HT-29 (cell line): ENCODE results near the gene KLF7. TPM values are rescaled to one million over a fixed set of nuclear protein-coding genes. Genes with fewer than 3 reads are reported as not detected.
"Not testable (repeated sequence)": the region's sequence is repeated elsewhere in the genome, so short reads cannot be mapped to it uniquely, and the experiment has no call there.

Experiments
- DNase-seq: peaks from one replicate; pipeline ENCODE4 v3.0.0-alpha.2; 2015; ENCODE audit warnings: low spot score
- total RNA-seq: library from RNA; depleted of rRNA; stranded (reverse); fragments of >200 nt; shearing (Covaris generic); gene quantifications from 2 replicates; pipeline ENCODE4 v1.2.3, GENCODE V29; 2014

The KLF7 gene
- total RNA-seq, 1 experiment from 2014 or later = not detected

DNA sequence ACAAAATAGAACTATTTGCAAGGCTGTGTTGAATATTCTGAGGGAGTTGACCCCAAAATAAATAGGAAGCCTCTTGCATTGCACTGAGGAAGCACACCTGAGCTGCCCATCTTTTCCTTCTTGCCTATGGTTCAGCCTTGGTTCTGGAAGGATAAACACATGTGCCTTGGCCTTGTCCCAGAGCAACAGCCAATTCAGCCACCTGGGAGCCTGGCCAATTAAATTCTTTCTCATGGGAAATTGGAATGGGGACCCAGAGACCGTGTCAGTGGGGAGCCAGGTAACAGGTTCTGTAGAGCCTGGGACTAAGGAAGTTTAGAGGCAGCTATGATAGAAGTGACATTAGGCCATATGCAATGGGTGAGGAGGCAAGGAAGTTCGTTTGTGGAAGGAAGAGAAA lies 99.6 kb downstream of the KLF7 start:
- DNase-seq = no peak

DNA sequence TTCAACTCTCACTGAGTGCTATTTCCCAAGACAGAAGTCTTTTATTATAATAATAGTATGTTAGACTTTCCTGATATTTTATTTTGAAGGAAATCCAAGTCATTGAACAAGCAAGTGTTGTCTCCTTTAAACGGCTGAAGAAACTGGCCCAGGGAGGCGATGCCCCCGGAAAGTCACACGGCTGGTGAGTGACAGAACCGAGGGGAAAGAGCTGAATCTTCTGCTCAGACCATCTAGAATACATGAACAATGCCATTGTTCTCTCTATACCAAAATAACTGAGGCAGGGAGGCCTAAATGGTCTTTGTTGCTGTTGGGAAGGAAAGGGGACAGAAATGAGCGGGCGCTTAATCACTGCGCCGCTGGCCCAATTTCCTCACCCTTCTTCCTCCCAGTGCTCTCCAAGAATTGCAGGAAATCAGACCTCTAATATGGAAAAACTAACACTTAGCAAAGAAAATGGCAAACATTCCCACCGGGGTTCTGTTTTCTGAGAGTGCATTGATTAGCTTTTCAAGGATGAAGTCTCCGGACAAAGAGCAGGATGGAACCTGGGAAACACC lies 101.5 kb downstream of the KLF7 start:
- DNase-seq = no peak

- no peak for DNase-seq
Observed at GRCh38 chr2:207061181-207061580, 104.6 kb downstream of the KLF7 start.

- no peak for DNase-seq
Observed at GRCh38 chr2:207055257-207055656, 110.5 kb downstream of the KLF7 start.

- no peak for DNase-seq
Observed at GRCh38 chr2:207054521-207054920, 111.2 kb downstream of the KLF7 start.

DNA sequence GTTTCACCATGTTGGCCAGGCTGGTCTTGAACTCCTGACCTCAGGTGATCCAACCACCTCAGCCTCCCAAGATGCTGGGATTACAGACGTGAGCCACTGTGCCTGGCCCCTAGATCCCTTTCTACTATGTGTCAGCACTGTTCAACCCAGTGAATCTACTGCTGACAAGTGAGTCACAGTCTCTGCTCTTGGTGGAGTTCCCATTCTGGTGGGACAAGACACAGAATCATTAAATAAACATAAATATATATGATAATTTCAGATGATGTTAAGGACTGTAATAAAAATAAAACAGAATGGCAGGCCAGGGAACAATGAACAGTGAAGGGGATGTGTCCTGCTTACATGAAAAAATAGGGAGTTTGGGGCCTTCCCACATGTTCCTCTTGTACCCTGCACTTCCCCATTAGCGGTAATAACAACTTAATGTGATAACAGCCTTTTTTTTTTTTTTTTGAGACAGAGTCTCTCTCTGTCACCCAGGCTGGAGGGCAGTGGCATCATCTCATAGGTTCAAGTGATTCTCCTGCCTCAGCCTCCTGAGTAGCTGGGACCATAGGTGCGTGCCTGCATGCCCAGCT lies 114.3 kb downstream of the KLF7 start:
- no peak for DNase-seq

GRCh38 chr2:207049122-207049521 lies 116.6 kb downstream of the KLF7 start:
- DNase-seq = no peak

- DNase-seq = no peak
Observed at GRCh38 chr2:207048416-207048815, 117.3 kb downstream of the KLF7 start.

- DNase-seq = no peak
Observed at GRCh38 chr2:207046724-207047123, 119.0 kb downstream of the KLF7 start.

DNA sequence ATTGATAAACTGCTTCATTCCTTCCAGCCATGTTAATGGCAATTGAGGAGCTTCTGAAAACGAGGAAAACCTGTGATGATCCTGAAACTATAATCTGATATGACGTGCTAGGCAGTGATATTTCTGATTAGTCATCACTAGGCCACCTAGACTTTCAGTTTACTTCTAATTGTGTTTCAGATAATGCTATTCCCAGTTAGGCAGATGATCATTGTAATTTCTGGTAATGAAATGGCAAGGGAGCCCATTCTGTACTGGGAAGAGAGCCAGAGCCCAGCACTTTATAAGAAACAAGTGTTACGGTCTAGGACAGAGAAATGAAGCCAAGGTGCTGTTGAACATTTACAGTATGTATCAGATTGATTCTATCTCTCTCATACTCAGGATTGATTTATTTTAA lies 120.2 kb downstream of the KLF7 start:
- DNase-seq = no peak

DNA sequence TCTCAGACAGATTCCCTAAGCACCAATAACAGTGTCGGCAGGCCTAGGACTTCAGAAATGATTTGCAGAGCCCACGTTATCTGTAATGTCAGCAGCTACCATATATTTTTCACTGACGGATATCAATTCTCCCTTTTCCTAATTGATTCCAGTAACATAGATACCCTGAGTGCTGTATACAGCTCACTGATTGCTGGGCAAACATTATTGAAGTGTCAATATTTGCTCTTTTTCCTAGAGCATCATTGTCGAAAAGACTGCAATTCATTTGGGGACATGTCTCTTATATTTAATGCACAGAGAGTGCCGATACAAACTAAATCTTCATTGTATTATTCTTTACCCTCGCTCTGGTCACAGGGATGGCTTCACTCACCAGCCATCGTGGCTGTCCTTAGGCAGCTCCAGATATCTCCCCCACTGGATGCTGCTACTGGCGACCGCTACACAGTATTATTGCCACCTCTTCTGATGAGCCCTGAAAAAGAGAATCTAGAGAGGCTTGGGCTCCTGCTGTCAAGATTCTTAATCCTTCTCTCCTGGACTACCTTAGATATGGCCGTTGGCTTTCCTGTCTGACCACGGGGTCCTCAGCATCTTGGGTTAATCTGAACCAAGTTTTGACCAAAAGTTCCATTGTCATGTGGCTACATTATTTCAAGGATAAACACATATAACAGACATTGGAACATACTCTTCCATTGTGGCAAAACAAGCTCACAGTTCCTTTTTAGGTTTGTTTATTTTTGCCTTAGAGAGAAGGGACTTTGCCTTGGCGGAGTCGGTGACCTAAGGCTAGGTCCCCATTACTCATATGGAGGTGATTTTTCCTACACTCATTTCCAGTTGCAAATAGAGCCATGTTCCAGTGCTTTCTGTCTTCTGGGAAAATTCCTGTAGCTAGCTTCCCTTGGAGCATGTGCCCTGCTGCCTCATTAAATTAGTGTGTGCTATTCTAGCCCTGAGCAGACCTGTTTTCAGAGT lies 121.1 kb downstream of the KLF7 start:
- DNase-seq = no peak

DNA sequence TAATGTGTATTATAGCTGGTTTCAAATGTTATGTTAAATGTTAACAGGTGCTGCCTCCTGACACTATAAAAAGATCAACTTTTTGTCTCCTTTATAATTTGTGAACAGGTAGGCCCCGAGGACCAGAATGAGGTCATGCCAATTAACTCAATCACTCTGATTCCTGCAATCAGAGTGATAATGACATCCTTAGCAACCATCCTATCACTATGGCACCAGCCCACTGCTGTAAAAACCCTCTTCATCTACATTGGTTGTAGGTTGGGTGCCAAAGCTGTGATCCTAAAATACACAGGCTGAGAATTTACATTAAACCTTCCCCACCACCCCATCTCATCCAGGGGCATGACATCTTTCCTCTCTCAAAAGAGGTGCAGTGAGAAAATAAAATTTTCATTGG lies 122.9 kb downstream of the KLF7 start:
- DNase-seq = no peak

- no peak for DNase-seq
Observed at GRCh38 chr2:207041786-207042554, 123.8 kb downstream of the KLF7 start.

DNA sequence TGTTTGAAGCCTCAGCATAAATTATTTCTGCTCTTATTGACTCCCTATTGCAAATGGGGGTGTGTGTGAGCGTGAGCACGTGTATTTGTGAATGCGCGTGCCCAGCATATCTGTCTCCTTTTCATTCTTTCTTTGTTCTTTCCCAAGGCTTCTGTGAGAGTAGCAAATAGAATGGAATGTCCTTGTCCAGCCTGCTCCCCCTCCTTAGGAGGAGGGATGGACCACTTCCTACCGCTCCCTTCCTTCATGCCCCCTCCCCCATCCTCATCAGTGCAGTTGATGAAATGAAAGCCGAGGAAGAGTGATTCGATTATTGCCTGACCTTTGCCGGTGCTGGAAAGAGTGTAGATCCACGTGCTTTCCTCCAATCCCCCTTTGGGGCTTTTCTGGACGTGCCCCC lies 124.5 kb downstream of the KLF7 start:
- DNase-seq = no peak

GRCh38 chr2:207040696-207041095 lies 125.1 kb downstream of the KLF7 start:
- DNase-seq = no peak

GRCh38 chr2:207039225-207039624 lies 126.5 kb downstream of the KLF7 start:
- no peak for DNase-seq

- no peak for DNase-seq
Observed at GRCh38 chr2:207038299-207038698, 127.4 kb downstream of the KLF7 start.

- no peak for DNase-seq
Observed at GRCh38 chr2:207037896-207038295, 127.9 kb downstream of the KLF7 start.

- not testable (repeated sequence) for DNase-seq
Observed at GRCh38 chr2:207037023-207037422, 128.7 kb downstream of the KLF7 start.

- no peak for DNase-seq
Observed at GRCh38 chr2:207035875-207036274, 129.9 kb downstream of the KLF7 start.

- DNase-seq = no peak
Observed at GRCh38 chr2:207032490-207032889, 133.3 kb downstream of the KLF7 start.
